Measurements from ENCODE around the gene HIVEP2.

DNA sequence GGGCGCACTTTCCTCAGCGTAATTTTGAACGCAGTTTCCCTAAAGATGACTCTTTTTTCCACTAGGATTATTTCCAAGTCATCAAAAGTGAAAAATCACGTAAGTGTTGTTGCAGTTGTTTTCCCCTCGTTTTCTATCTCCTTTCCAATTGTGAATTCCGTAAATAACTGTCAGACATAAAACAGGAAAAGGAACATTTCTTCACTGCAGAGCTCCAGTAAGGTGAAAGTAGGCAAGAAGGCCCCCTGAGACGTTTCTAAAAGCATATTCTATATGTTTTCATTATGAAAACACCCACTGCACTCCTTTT is 17.8 kb downstream of the HIVEP2 start:
- TF ChIP-seq ZNF274 (IDR thresholded peaks at IDR 0.05; ENCODE audit: low read depth, low read length): no peak
- TF ChIP-seq YY1 (IDR thresholded peaks at IDR 0.05; ENCODE audit: insufficient read depth, insufficient read length): no peak
- no peak for TF ChIP-seq SUZ12 (IDR thresholded peaks at IDR 0.05; ENCODE audit: extremely low read depth, insufficient read depth, insufficient read length)
